Umbilical cord (tissue), 2 donors: ENCODE measurements around the gene FMO3. TPM values are rescaled to one million over a fixed set of nuclear protein-coding genes. Genes with fewer than 3 reads are reported as not detected.

Experiments used
- DNase-seq: peaks from one replicate; pipeline ENCODE4 v3.0.0-alpha.2; 2015; ENCODE audit warnings: low spot score
- total RNA-seq: library from RNA; depleted of rRNA; stranded (reverse); fragments of >200 nt; gene quantifications from one replicate; pipeline ENCODE4 v1.2.3, GENCODE V29; 2014; ENCODE audit warnings: low replicate concordance; ENCODE audit not compliant: insufficient read depth

Gene FMO3
- total RNA-seq, 1 donor from 2014 or later = 6.3 TPM

GRCh38 chr1:171115280-171115897 is 24.7 kb downstream of the FMO3 start:
- DNase-seq = no peak

GRCh38 chr1:171116676-171117075 is 26.0 kb downstream of the FMO3 start:
- DNase-seq = no peak

DNA sequence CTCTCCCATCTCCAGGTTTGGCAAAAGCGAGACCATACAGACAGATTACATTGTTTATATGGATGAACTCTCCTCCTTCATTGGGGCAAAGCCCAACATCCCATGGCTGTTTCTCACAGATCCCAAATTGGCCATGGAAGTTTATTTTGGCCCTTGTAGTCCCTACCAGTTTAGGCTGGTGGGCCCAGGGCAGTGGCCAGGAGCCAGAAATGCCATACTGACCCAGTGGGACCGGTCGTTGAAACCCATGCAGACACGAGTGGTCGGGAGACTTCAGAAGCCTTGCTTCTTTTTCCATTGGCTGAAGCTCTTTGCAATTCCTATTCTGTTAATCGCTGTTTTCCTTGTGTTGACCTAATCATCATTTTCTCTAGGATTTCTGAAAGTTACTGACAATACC is 26.4 kb downstream of the FMO3 start:
- DNase-seq = no peak

DNA sequence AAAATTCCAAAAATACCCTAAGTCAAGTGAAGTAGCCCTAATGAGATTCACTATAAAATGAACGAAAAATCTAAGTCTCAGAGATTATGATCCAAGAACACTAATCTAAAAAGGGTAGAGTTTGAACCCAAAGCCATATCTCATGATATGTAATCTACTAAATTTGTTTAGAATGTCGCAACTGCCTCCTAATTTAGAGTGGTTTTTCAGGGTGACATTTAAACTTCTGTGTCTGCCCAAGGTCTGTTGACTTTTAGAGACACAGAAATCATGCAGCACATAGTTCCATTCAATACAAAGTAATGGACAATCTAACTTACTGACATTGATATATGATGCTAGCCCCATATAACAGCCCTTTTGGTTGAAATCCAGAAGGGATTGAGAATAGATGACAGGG is 28.9 kb downstream of the FMO3 start:
- no peak for DNase-seq

DNA sequence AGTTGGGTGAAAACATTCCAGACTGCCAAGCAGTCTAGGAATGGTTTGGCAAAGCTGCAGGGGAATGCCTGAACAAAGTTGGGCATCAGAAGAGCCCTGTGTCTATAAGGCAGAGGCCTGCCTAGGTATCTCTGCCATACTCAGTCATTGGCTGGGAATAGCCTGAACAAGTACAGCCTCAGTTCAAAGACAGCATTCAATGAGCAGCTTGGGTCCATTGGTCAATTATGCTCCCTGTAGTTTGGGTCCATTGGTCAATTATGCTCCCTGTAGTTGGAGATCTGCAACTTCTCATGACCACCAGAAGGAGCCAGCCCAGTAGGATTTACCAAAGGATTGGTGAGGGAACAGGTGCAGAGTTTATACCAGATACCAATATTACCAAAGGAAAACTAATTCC is 31.6 kb downstream of the FMO3 start:
- no peak for DNase-seq

DNA sequence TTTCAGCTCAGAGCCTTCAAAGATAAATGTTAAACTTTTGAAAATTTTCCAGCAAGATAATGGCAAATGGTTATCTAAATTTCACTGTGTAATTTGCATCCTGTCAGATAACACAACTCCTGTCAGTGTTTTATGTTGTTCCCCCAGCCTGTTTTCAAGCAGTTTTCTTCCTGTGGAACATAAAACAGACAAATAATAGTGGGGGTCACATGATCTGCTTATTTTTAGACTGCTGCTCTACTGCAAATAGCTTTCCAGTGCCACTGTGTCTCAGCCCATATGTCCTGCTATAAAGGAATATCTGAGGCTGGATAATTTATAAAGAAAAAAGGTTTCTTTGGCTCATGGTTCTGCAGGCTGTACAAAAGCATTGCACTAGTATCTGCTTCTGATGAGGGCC is 32.2 kb downstream of the FMO3 start:
- peak; percentile 29 for DNase-seq

GRCh38 chr1:171126504-171126903 is 35.8 kb downstream of the FMO3 start:
- DNase-seq = no peak

GRCh38 chr1:171127099-171127498 is 36.4 kb downstream of the FMO3 start:
- DNase-seq = no peak

GRCh38 chr1:171127501-171127900 is 36.8 kb downstream of the FMO3 start:
- DNase-seq = no peak

GRCh38 chr1:171128463-171128862 is 37.8 kb downstream of the FMO3 start:
- no peak for DNase-seq

GRCh38 chr1:171134204-171134923 is 43.7 kb downstream of the FMO3 start:
- no peak for DNase-seq

GRCh38 chr1:171137580-171137979 is 46.9 kb downstream of the FMO3 start:
- no peak for DNase-seq

- no peak for DNase-seq
Observed at GRCh38 chr1:171138980-171139379, 48.3 kb downstream of the FMO3 start.

DNA sequence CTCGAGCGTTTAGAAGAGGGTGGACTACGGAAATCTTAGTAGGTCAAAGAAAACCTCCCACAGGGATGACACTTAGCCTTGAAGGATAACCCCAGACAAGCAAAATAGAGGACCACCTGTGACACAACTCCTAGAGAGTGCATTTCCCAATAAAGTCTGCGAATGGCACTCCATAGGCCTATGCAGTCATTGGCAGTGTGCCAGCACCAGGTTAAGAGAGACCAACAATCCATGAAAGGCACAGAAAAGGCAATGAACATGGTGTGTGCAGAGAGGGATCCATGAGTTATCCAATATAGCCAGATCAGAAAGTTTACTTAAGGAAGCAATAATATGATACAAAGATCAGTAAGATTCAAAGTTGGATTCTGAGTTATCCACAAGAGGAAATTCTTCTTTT is 49.2 kb downstream of the FMO3 start:
- DNase-seq = no peak

DNA sequence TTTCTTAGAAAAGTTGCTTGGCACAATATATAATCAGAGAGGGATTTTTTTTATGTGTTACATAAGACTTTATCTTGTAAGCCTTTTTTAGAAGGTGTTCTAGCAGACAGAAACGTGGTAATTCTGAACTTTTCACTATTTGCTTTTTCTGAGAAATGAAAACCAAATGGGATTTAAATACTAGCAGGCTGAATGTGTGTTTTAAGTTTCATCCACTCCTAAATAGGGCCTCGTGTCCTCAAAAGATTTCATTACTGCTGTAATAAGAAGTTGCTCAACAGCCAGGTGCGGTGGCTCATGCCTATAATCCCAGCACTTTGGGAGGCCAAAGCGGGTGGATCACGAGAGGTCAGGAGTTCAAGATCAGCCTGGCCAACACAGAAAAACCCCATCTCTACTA is 49.7 kb downstream of the FMO3 start:
- DNase-seq = peak; percentile 9

- DNase-seq = peak; percentile 4
Observed at GRCh38 chr1:171140956-171141687, 50.4 kb downstream of the FMO3 start.

- peak; percentile 86 for DNase-seq
Observed at GRCh38 chr1:171141688-171142415, 51.1 kb downstream of the FMO3 start.

- peak; percentile 51 for DNase-seq
Observed at GRCh38 chr1:171142416-171143385, 52.0 kb downstream of the FMO3 start.

DNA sequence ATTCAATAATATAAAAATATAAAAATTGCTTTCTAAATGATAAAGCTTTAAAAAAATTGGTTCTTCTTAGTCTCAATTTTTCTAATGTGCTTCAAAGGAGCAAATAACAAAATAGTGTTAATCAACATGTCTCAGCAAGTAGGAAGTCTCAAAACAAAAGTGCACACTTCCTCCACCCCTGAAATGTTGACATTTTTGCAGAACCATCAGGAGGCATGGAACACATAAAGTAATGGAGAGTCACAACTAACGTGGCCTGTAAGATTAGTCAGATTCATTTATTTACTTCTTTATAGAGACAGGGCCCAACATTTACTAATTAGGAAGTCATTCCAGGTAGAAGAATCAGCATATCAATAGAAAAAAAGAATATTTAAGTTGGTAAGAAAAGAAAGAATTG is 59.5 kb downstream of the FMO3 start:
- no peak for DNase-seq

DNA sequence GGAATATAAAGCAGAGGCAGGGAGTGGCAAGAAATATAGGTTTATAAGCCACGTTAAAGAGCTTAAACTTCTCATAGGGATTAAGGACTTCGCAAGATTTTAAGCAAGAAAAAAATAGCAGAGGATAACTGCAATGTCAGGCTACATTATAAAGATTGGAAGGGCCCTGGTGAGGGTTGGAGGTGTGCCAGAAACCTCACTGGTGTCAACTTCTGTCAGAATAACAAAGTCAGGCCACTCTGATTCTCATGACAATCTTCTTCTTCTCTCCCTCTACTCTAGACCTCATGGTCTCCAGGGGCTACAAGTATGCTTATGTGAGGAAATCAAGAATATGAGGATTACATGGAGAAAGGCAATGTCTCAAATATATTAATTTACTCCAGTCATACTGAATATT is 61.8 kb downstream of the FMO3 start:
- no peak for DNase-seq

- no peak for DNase-seq
Observed at GRCh38 chr1:171155484-171155883, 64.8 kb downstream of the FMO3 start.
